ENCODE results near the gene ST6GALNAC2.

GRCh38 chr17:76548378-76549214 is 37.1 kb downstream of the ST6GALNAC2 start:
- TF ChIP-seq CTCF (IDR thresholded peaks at IDR 0.05) = no peak
- no peak for TF ChIP-seq POLR2A (IDR thresholded peaks at IDR 0.05)
